Endothelial cell (in vitro differentiated cells): ENCODE data around the gene PPDPF. TPM values are rescaled to one million over a fixed set of nuclear protein-coding genes. Genes with fewer than 3 reads are reported as not detected.

Experiments used
- DNase-seq: peaks from one replicate; pipeline ENCODE4 v3.0.0; 2021; ENCODE audit warnings: low spot score
- H3K27ac Mint-ChIP-seq: one replicate; pipeline ENCODE4 v1.8.0; 2021; ENCODE audit warnings: mixed read lengths, inconsistent platforms; ENCODE audit not compliant: unreplicated experiment
- H3K27me3 Mint-ChIP-seq: one replicate; pipeline ENCODE4 v1.8.0; 2021; ENCODE audit warnings: mild to moderate bottlenecking, moderate library complexity, mixed read lengths, inconsistent platforms; ENCODE audit not compliant: unreplicated experiment
- H3K36me3 Mint-ChIP-seq: one replicate; pipeline ENCODE4 v1.8.0; 2021; ENCODE audit warnings: mild to moderate bottlenecking, low read depth, mixed read lengths, inconsistent platforms; ENCODE audit not compliant: unreplicated experiment
- H3K4me1 Mint-ChIP-seq: one replicate; pipeline ENCODE4 v1.8.0; 2021; ENCODE audit warnings: mild to moderate bottlenecking, mixed read lengths, inconsistent platforms; ENCODE audit not compliant: unreplicated experiment
- H3K4me3 Mint-ChIP-seq: one replicate; pipeline ENCODE4 v1.8.0; 2021; ENCODE audit warnings: mild to moderate bottlenecking, mixed read lengths, inconsistent platforms; ENCODE audit not compliant: unreplicated experiment
- H3K9me3 Mint-ChIP-seq: one replicate; pipeline ENCODE4 v1.8.0; 2021; ENCODE audit warnings: mixed read lengths, inconsistent platforms; ENCODE audit not compliant: unreplicated experiment
- total RNA-seq: library from RNA; stranded (reverse); fragmentation: NEBNext Ultra II Directional; extraction: Animal tissue kit (Norgen Biotek cat#: 25700); gene quantifications from one replicate; pipeline ENCODE4 v1.2.1, GENCODE V29; 2021; ENCODE audit not compliant: unreplicated experiment
- TF ChIP-seq, protein P1 (sequence below): fragments of 200-600 bp; sonication (generic); IDR thresholded peaks from one replicate; pipeline ENCODE4 v1.5.0; 2021; ENCODE audit warnings: antibody characterized with exemption; ENCODE audit not compliant: unreplicated experiment

PPDPF gene
- total RNA-seq, 1 donor from 2014 or later, result 151 TPM

- H3K27me3 Mint-ChIP-seq, result peaks cover 3% of the 10 kb centered on the region
- no peak overlapping the region for H3K4me3 Mint-ChIP-seq
- no peaks in the 10 kb centered on the region for H3K4me1 Mint-ChIP-seq
- no peak overlapping the region for H3K27ac Mint-ChIP-seq
- TF ChIP-seq, protein P1, sequence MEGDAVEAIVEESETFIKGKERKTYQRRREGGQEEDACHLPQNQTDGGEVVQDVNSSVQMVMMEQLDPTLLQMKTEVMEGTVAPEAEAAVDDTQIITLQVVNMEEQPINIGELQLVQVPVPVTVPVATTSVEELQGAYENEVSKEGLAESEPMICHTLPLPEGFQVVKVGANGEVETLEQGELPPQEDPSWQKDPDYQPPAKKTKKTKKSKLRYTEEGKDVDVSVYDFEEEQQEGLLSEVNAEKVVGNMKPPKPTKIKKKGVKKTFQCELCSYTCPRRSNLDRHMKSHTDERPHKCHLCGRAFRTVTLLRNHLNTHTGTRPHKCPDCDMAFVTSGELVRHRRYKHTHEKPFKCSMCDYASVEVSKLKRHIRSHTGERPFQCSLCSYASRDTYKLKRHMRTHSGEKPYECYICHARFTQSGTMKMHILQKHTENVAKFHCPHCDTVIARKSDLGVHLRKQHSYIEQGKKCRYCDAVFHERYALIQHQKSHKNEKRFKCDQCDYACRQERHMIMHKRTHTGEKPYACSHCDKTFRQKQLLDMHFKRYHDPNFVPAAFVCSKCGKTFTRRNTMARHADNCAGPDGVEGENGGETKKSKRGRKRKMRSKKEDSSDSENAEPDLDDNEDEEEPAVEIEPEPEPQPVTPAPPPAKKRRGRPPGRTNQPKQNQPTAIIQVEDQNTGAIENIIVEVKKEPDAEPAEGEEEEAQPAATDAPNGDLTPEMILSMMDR, result no peak
- H3K36me3 Mint-ChIP-seq, result peaks cover 5% of the 10 kb centered on the region
- DNase-seq, result no peak
- no peaks in the 10 kb centered on the region for H3K9me3 Mint-ChIP-seq
Observed at GRCh38 chr20:63540417-63541186, 20.0 kb downstream of the PPDPF start.

DNA sequence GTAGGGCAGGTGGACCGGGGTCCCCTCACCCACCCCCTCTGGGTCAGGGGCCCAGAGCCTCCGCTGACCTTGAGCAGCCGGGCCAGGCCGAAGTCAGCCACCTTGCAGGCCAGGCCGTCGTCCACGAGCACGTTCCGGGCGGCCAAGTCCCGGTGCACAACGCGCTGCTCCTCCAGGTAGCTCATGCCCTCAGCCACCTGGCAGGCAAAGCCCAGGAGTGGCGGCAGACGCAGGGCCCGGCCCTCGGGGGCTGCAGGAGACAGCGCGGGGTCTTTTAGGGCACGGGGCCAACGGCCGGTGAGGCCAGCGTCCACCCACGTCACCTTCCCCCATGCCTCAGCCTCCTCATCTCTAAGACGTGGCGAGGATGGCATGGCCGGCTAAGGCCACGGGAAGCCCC lies 20.8 kb downstream of the PPDPF start:
- Mint-ChIP-seq H3K4me3 (no peak overlapping the region), H3K27ac (no peak overlapping the region), H3K27me3 (peaks cover 3% of the 10 kb centered on the region), H3K9me3 (no peaks in the 10 kb centered on the region), H3K4me1 (no peaks in the 10 kb centered on the region), H3K36me3 (peaks cover 5% of the 10 kb centered on the region)
- no peak for DNase-seq
- TF ChIP-seq, protein P1, result no peak

GRCh38 chr20:63542031-63542559 lies 21.5 kb downstream of the PPDPF start:
- DNase-seq, result no peak
- Mint-ChIP-seq H3K4me1 (no peaks in the 10 kb centered on the region), H3K36me3 (peaks cover 5% of the 10 kb centered on the region), H3K9me3 (no peaks in the 10 kb centered on the region), H3K27me3 (peaks cover 3% of the 10 kb centered on the region), H3K4me3 (no peak overlapping the region), H3K27ac (no peak overlapping the region)
- TF ChIP-seq, protein P1, result no peak

DNA sequence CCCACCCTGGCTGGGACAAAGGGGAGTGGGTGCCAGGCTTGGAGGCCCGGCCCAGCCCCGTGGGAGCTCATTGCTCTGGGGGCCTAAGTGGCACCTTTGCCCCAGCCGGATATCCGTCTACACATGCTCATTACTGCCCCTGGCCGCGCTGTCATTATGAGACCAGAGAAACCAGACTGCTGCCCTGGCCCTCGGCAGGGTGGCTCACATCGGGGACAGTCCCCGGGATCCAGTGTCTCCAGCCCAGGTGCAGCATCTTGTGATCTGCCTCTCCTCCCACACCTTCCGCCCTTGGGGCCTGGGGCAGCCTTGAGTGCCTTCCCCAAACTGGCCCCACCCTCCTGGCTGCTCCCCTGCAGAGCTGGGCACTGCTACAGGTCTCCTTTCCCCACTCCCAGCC lies 22.1 kb downstream of the PPDPF start:
- H3K27ac Mint-ChIP-seq, result no peak overlapping the region
- peaks cover 5% of the 10 kb centered on the region for H3K36me3 Mint-ChIP-seq
- H3K4me1 Mint-ChIP-seq, result no peaks in the 10 kb centered on the region
- TF ChIP-seq, protein P1, result no peak
- peaks cover 3% of the 10 kb centered on the region for H3K27me3 Mint-ChIP-seq
- H3K4me3 Mint-ChIP-seq, result no peak overlapping the region
- H3K9me3 Mint-ChIP-seq, result no peaks in the 10 kb centered on the region
- no peak for DNase-seq

- TF ChIP-seq, protein P1, result no peak
- Mint-ChIP-seq H3K36me3 (peaks cover 5% of the 10 kb centered on the region), H3K4me3 (no peak overlapping the region), H3K9me3 (no peaks in the 10 kb centered on the region), H3K27me3 (peaks cover 3% of the 10 kb centered on the region), H3K27ac (no peak overlapping the region), H3K4me1 (no peaks in the 10 kb centered on the region)
- no peak for DNase-seq
Observed at GRCh38 chr20:63543131-63543530, 22.6 kb downstream of the PPDPF start.
